WTC11 (cell line): ENCODE measurements around the gene CORIN.

Experiments
- FOXJ3 ChIP-seq: sonication (generic); formaldehyde crosslinking; IDR thresholded peaks from 2 replicates; pipeline ENCODE4 v1.9.0; 2021; ENCODE audit warnings: missing genetic modification reagents, mild to moderate bottlenecking, borderline replicate concordance
- MYBL2 ChIP-seq: sonication (generic); formaldehyde crosslinking; IDR thresholded peaks from 2 replicates; pipeline ENCODE4 v1.8.1; 2023; ENCODE audit warnings: mild to moderate bottlenecking, moderate library complexity, missing genetic modification reagents
- NR1H2 ChIP-seq: sonication (generic); formaldehyde crosslinking; IDR thresholded peaks from 2 replicates; pipeline ENCODE4 v1.9.0; 2021; ENCODE audit warnings: mild to moderate bottlenecking, moderate library complexity, missing genetic modification reagents
- SP1 ChIP-seq: sonication (generic); formaldehyde crosslinking; conservative IDR thresholded peaks from 2 replicates; pipeline ENCODE4 v1.8.1; 2022; ENCODE audit warnings: missing genetic modification reagents
- TF ChIP-seq, protein P1 (sequence below): fragments of 200-600 bp; IDR thresholded peaks from 2 replicates; pipeline ENCODE4 v1.8.0; 2022; ENCODE audit warnings: antibody characterized with exemption
- TF ChIP-seq, protein P2 (sequence below): sonication (generic); formaldehyde crosslinking; IDR thresholded peaks from 2 replicates; pipeline ENCODE4 v1.8.1; 2023; ENCODE audit warnings: mild to moderate bottlenecking, missing genetic modification reagents
- TF ChIP-seq, protein P3 (sequence below): sonication (generic); formaldehyde crosslinking; IDR thresholded peaks from 2 replicates; pipeline ENCODE4 v1.8.0; 2022; ENCODE audit warnings: mild to moderate bottlenecking, missing genetic modification reagents
- TF ChIP-seq, protein P4 (sequence below): sonication (generic); formaldehyde crosslinking; conservative IDR thresholded peaks from 2 replicates; pipeline ENCODE4 v1.8.1; 2022; ENCODE audit warnings: mild to moderate bottlenecking, missing genetic modification reagents

DNA sequence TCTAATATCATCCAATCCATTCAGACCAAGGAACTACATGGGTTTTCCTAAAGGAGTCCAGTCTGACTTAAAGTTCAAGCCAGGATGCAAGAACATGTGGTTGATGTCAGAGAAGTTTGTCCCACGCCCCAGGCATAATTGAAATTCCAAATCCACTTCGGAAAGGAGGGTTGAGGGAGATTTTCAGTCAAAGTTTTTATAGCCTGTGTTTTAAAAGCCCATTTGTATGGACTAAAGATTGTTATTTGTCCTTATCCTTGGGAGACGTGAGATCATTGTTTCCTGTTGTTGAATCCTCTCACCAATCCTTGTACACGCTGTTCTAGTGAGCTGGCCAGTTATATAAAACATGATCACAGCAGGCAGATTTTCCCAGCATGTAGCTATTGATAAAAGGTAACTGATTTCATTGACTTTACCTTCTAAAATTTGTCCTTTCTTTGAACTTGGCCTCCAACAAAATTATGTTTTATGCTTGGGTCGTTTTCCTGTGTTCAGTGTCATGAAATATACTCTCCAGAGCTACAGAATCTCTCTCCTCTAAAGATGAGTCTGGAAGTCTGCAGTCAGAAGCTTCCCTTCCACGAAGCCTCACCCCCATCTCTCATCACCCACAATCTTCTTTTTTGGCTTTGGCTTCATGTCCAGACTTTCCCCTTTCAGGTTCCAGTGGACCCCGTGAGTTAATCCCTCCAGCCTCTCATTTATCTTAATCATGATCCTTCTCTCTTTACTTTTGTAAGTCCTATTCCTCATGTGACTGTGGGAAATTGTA is 259.9 kb downstream of the CORIN start:
- TF ChIP-seq, protein P1, sequence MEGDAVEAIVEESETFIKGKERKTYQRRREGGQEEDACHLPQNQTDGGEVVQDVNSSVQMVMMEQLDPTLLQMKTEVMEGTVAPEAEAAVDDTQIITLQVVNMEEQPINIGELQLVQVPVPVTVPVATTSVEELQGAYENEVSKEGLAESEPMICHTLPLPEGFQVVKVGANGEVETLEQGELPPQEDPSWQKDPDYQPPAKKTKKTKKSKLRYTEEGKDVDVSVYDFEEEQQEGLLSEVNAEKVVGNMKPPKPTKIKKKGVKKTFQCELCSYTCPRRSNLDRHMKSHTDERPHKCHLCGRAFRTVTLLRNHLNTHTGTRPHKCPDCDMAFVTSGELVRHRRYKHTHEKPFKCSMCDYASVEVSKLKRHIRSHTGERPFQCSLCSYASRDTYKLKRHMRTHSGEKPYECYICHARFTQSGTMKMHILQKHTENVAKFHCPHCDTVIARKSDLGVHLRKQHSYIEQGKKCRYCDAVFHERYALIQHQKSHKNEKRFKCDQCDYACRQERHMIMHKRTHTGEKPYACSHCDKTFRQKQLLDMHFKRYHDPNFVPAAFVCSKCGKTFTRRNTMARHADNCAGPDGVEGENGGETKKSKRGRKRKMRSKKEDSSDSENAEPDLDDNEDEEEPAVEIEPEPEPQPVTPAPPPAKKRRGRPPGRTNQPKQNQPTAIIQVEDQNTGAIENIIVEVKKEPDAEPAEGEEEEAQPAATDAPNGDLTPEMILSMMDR, result no peak
- TF ChIP-seq, protein P2, sequence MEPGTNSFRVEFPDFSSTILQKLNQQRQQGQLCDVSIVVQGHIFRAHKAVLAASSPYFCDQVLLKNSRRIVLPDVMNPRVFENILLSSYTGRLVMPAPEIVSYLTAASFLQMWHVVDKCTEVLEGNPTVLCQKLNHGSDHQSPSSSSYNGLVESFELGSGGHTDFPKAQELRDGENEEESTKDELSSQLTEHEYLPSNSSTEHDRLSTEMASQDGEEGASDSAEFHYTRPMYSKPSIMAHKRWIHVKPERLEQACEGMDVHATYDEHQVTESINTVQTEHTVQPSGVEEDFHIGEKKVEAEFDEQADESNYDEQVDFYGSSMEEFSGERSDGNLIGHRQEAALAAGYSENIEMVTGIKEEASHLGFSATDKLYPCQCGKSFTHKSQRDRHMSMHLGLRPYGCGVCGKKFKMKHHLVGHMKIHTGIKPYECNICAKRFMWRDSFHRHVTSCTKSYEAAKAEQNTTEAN (CRISPR knock-in tag), result no peak
- TF ChIP-seq MYBL2 (no peak), NR1H2 (no peak), FOXJ3 (CRISPR knock-in tag) (no peak), SP1 (CRISPR knock-in tag) (no peak)
- TF ChIP-seq, protein P3, sequence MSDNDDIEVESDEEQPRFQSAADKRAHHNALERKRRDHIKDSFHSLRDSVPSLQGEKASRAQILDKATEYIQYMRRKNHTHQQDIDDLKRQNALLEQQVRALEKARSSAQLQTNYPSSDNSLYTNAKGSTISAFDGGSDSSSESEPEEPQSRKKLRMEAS (CRISPR knock-in tag), result no peak
- TF ChIP-seq, protein P4, sequence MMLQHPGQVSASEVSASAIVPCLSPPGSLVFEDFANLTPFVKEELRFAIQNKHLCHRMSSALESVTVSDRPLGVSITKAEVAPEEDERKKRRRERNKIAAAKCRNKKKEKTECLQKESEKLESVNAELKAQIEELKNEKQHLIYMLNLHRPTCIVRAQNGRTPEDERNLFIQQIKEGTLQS (CRISPR knock-in tag), result no peak
